Endothelial cell of umbilical vein (primary cell): ENCODE data around the gene ARHGEF25. TPM values are rescaled to one million over a fixed set of nuclear protein-coding genes. Genes with fewer than 3 reads are reported as not detected.

ENCODE experiments used
- BruUV-seq: library from RNA; stranded (reverse); fragments of 400-500 nt; replicated peaks from 2 replicates; lab custom pipeline; 2021; lab: Mats Ljungman, UMichigan
- CTCF ChIA-PET: fragments of 300-600, 350-600 bp; sonication (Branson Sonifier 250); formaldehyde crosslinking; loops from one replicate; lab custom pipeline; 2021; ENCODE audit warnings: antibody characterized with exemption, inconsistent platforms; lab: Charles Lee
- POLR2A ChIA-PET: fragments of 300-600, 350-600 bp; sonication (Branson Sonifier 250); formaldehyde crosslinking; loops from one replicate; lab custom pipeline; 2021; ENCODE audit warnings: antibody characterized with exemption, inconsistent platforms; lab: Charles Lee
- DNase-seq: peaks from one replicate; pipeline ENCODE4 v3.0.0-alpha.2; 2011; ENCODE audit warnings: low read depth, low spot score
- FAIRE-seq: peaks from 2 replicates; lab custom pipeline; 2011; peaks lifted over from hg19 to GRCh38; lab: Jason Lieb, UNC
- H2AFZ ChIP-seq: 2 replicates; pipeline ENCODE4 v1.6.0; 2012; ENCODE audit warnings: low read depth, low read length, control low read depth, inconsistent platforms
- H3K27ac ChIP-seq: 2 replicates; pipeline ENCODE4 v1.5.1; 2011; ENCODE audit warnings: low read depth, mild to moderate bottlenecking, control low read depth, low read length, moderate library complexity; ENCODE audit not compliant: insufficient read depth
- H3K27me3 ChIP-seq, 2 experiments: 2 replicates each; pipeline versions ENCODE4 v1.6.0 to v1.6.1; 2011; ENCODE audit warnings: low read length in 2 of 2, mixed read lengths in 1 of 2; ENCODE audit not compliant: control insufficient read depth in 2 of 2, insufficient read depth in 2 of 2
- H3K36me3 ChIP-seq, 2 experiments: 2 replicates in 1 of 2; 3 replicates in 1 of 2; pipeline ENCODE4 v1.5.1; 2011; ENCODE audit warnings: low read length in 2 of 2, mild to moderate bottlenecking in 1 of 2, moderate library complexity in 1 of 2; ENCODE audit not compliant: control insufficient read depth in 2 of 2, insufficient read depth in 2 of 2; ENCODE audit errors: extremely low read depth in 1 of 2
- H3K4me1 ChIP-seq: 3 replicates; pipeline ENCODE4 v1.5.1; 2011; ENCODE audit warnings: mild to moderate bottlenecking, low read length; ENCODE audit not compliant: control insufficient read depth, insufficient read depth; ENCODE audit errors: extremely low read depth
- H3K4me2 ChIP-seq: 2 replicates; pipeline ENCODE4 v1.6.1; 2011; ENCODE audit warnings: low read length, control low read depth, mixed read lengths; ENCODE audit not compliant: insufficient read depth
- H3K4me3 ChIP-seq, 3 experiments: fragments of 200-600 bp in 1 of 3; sonication (generic), shearing (Covaris generic) in 1 of 3; replicated peaks in 1 of 3; 2 replicates each; pipeline ENCODE4 v1.5.1; 2011 to 2016; ENCODE audit warnings: control low read depth in 3 of 3, low read length in 3 of 3, mild to moderate bottlenecking in 2 of 3, inconsistent platforms in 1 of 3, low read depth in 1 of 3, moderate library complexity in 1 of 3; ENCODE audit not compliant: insufficient read depth in 1 of 3
- H3K79me2 ChIP-seq: 2 replicates; pipeline ENCODE4 v1.6.0; 2012; ENCODE audit warnings: low read length, inconsistent platforms; ENCODE audit not compliant: control insufficient read depth, insufficient read depth
- H3K9ac ChIP-seq: replicated peaks from 2 replicates; pipeline ENCODE3; 2011; ENCODE audit warnings: low read length, control low read depth; ENCODE audit not compliant: insufficient read depth; ENCODE audit errors: extremely low read depth
- H3K9me1 ChIP-seq: replicated peaks from 3 replicates; pipeline ENCODE4 v1.6.0; 2011; ENCODE audit warnings: mild to moderate bottlenecking, low read length; ENCODE audit not compliant: control insufficient read depth, insufficient read depth; ENCODE audit errors: extremely low read depth
- H3K9me3 ChIP-seq: replicated peaks from 2 replicates; pipeline ENCODE4 v1.5.1; 2012; ENCODE audit warnings: low read length, inconsistent platforms; ENCODE audit not compliant: control insufficient read depth, insufficient read depth
- H4K20me1 ChIP-seq: replicated peaks from 2 replicates; pipeline ENCODE3; 2011; ENCODE audit warnings: mild to moderate bottlenecking, low read length; ENCODE audit not compliant: control insufficient read depth, insufficient read depth; ENCODE audit errors: extremely low read depth
- EZH2 ChIP-seq: IDR thresholded peaks from 2 replicates; pipeline ENCODE4 v1.6.1; 2012; ENCODE audit warnings: borderline replicate concordance, low read depth, mild to moderate bottlenecking, moderate library complexity, low read length, inconsistent platforms; ENCODE audit not compliant: severe bottlenecking
- JUN ChIP-seq: IDR thresholded peaks from 2 replicates; pipeline ENCODE4 v1.6.1; 2011; ENCODE audit warnings: borderline replicate concordance, low read depth; ENCODE audit not compliant: insufficient read length, insufficient read depth
- dilution Hi-C: fragments of 300-500 bp; cut with MboI; formaldehyde crosslinking; loops from one replicate; pipeline ENCODE4 v1.15.0; 2019; ENCODE audit warnings: low sequenced_read_pairs; ENCODE audit not compliant: extremely low pct_ligation_motif_present
- intact Hi-C: fragments of 100-400 bp; cut with micrococcal nuclease; formaldehyde crosslinking; loops from one replicate; pipeline ENCODE4 v1.10.0; 2022
- polyA plus RNA-seq, 4 experiments: library from polyadenylated mRNA; depleted of rRNA in 3 of 4; stranded (reverse) in 3 of 4; unstranded in 1 of 4; fragments of >200 nt; gene quantifications; 2 replicates each; pipeline versions ENCODE4 v1.2.1 to v1.2.3, GENCODE V29; 2011 to 2012; ENCODE audit warnings: missing spikeins in 1 of 4
- total RNA-seq: library from RNA; stranded (reverse); gene quantifications from 2 replicates; pipeline ENCODE4 v1.2.3, GENCODE V29; 2021
- TF ChIP-seq, protein P1 (sequence below), 2 donors: IDR thresholded peaks; 1 replicate in 1 of 2; 2 replicates in 1 of 2; pipeline ENCODE4 v1.5.1; 2011; ENCODE audit warnings: low read length in 2 of 2, mild to moderate bottlenecking in 2 of 2, moderate library complexity in 2 of 2, control low read depth in 1 of 2, inconsistent platforms in 1 of 2, low read depth in 1 of 2; ENCODE audit not compliant: insufficient read depth in 1 of 2; ENCODE audit errors: extremely low read depth in 1 of 2

Gene ARHGEF25
- total and polyA plus RNA-seq, 2 donors (not counting 3 experiments of a cell fraction or from before 2014, with no cell fraction given) = 4.7 to 7.4 TPM

DNA sequence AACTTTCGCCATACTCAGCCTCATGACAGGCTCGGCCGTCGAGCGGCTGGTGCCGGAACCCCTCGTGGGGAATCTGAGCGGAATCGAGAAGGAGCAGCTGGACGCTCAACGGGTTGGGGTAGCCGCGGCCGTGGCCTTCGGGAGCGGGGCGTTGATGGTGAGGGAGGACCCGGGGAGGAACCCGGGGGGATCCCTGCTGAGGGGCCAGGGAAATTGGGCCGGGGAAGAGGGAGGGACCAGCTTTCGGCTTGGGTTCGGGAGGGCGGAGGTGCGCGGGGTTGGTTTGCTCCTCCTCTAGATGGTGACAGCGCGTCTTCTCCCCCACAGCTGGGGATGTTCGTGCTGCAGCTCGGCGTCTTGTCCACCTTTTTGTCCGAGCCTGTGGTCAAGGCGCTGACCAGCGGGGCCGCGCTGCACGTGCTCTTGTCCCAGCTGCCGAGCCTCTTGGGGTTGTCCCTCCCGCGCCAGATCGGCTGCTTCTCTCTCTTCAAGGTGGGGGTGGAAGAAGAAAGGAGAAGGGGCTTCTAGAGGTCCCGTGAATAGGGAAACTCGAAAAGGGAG lies 9.8 kb downstream of the ARHGEF25 start:
- no peak overlapping the region for H3K9ac ChIP-seq
- intact Hi-C loops (loop anchor here (1.0 to 2.0 kb wide), 3 partner anchors 12 to 162 kb away; partner anchors contain the start of genes B4GALNT1 and GLI1), dilution Hi-C loops (no loop called here)
- H3K79me2 ChIP-seq = no peaks in the 10 kb centered on the region
- FAIRE-seq = no peak
- H3K27me3 ChIP-seq = peaks cover 52 to 56% of the 10 kb centered on the region in 2 experiments
- no TSS peak for BruUV-seq
- POLR2A ChIA-PET = interaction anchor here (1.8 kb wide), 1 partner anchor 29 kb away, joined by 6 read pairs; no protein-coding TSS in a partner anchor
- no peak for TF ChIP-seq JUN
- peak; percentile 99 for TF ChIP-seq EZH2
- TF ChIP-seq, protein P1, sequence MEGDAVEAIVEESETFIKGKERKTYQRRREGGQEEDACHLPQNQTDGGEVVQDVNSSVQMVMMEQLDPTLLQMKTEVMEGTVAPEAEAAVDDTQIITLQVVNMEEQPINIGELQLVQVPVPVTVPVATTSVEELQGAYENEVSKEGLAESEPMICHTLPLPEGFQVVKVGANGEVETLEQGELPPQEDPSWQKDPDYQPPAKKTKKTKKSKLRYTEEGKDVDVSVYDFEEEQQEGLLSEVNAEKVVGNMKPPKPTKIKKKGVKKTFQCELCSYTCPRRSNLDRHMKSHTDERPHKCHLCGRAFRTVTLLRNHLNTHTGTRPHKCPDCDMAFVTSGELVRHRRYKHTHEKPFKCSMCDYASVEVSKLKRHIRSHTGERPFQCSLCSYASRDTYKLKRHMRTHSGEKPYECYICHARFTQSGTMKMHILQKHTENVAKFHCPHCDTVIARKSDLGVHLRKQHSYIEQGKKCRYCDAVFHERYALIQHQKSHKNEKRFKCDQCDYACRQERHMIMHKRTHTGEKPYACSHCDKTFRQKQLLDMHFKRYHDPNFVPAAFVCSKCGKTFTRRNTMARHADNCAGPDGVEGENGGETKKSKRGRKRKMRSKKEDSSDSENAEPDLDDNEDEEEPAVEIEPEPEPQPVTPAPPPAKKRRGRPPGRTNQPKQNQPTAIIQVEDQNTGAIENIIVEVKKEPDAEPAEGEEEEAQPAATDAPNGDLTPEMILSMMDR (IDR thresholded peaks at IDR 0.05; ENCODE audit: extremely low read depth in 1 of 2, insufficient read depth in 1 of 2, low read depth in 1 of 2, low read length in 2 of 2) = no peak
- no peaks in the 10 kb centered on the region for H3K9me3 ChIP-seq
- CTCF ChIA-PET = interaction anchor here (1.2 to 3.4 kb wide), 9 partner anchors 9 to 162 kb away, joined by 4 to 113 read pairs (median 7); partner anchors contain the start of genes ARHGEF25, B4GALNT1, DTX3 and GLI1
- no peaks in the 10 kb centered on the region for H3K36me3 ChIP-seq
- no peaks in the 10 kb centered on the region for H4K20me1 ChIP-seq
- peak overlapping the region; percentile 59 for H3K4me2 ChIP-seq
- DNase-seq = no peak
- H2AFZ ChIP-seq = no peak overlapping the region
- H3K27ac ChIP-seq = no peak overlapping the region
- peaks cover 5% of the 10 kb centered on the region for H3K4me1 ChIP-seq
- H3K4me3 ChIP-seq = no peak overlapping the region
- H3K9me1 ChIP-seq = no peaks in the 10 kb centered on the region
